HEK293T (cell line): ENCODE results near the gene LARGE1.

Experiments used
- BHLHE40 ChIP-seq: fragments of 450-650 bp; IDR thresholded peaks from 2 replicates; pipeline ENCODE4 v1.6.1; 2016; ENCODE audit warnings: mild to moderate bottlenecking, moderate library complexity, borderline replicate concordance
- FOXK2 ChIP-seq: fragments of 450-650 bp; IDR thresholded peaks from 2 replicates; pipeline ENCODE4 v1.6.1; 2016; ENCODE audit warnings: mild to moderate bottlenecking
- SP1 ChIP-seq: fragments of 450-650 bp; IDR thresholded peaks from 2 replicates; pipeline ENCODE4 v1.6.1; 2017
- SUZ12 ChIP-seq: fragments of 450-650 bp; IDR thresholded peaks from 2 replicates; pipeline ENCODE4 v1.6.1; 2016; ENCODE audit warnings: mild to moderate bottlenecking

DNA sequence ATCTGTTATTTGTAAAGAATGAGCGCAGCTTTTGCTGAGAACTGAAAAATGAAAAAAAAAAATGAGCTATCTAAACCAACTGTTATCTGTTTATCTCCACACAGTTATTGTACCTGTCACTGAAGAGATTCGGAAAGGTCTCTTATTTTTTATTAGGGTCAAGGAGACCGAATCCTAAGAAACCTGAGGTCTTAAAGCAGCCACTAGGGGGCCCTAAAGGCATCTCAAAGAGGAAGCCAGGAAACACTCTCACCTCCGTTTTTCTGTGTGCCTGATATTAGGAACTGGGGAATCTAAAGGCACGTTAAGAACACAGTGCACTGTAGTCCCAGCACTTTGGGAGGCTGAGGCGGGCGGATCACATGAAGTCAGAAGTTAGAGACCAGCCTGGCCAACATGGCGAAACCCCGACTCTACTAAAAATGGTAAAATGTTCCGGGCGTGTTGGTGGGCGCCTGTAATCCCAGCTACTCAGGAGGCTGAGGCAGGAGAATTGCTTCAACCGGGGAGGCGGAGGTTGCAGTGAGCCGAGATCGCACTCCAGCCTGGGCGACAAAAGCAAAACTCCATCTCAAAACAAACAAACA, 3.5 kb upstream of the LARGE1 start:
- no peak for TF ChIP-seq SUZ12
- no peak for TF ChIP-seq SP1
- TF ChIP-seq FOXK2, result no peak
- no peak for TF ChIP-seq BHLHE40
